GM19240 (cell line): ENCODE measurements around the gene ATP13A1.
"Not testable (repeated sequence)": the region's sequence is repeated elsewhere in the genome, so short reads cannot be mapped to it uniquely, and the experiment has no call there.

Source experiments
- DNase-seq: peaks from one replicate; pipeline ENCODE4 v3.0.0; 2011; ENCODE audit warnings: low spot score; ENCODE audit not compliant: insufficient read length

ATP13A1 gene

DNA sequence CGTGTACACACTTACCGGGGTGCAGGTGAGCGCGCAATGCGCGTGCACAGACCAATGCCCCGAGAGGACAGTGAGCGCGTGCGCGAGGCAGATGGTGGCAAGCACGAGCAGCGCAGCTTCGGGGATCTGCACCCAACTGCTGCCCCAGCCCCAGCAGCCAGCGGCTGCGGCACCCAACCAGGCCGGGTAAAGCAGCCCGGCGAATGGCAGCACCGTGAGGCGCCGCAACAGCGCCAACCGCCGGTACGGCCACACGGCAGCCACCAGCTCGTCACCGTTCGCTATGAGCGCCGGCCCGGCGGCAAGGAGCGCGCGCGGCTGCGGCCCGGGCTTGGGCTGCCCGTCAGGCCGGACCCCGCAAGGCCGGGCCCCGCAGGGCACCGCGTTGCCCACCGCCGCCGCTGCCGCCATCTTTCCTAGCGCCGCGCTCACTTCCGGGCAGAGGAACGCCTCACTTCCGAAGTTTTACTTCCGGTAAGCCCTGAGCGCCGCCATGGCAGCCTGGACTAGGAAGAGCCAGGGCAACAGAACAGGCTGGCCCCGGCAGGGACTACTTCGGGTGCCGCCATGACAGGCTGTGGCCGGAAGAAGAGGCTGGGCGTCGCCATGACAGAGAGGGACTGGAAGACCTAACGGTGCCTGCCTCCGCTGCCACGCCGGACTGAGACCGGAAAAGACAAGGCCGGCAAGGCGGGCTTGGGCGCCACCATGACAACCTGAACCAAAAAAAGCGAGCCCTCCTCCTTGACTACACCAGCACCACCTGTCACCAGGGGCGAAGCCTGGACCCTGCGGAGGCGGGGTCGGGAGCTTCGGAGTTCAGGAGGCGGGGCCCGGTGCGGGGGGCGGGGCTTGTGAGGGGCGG is at the start of gene ATP13A1:
ATP13A1 (minus strand) TSS at position 421 of the 865 bp plus-strand sequence; CDS start at position 411, 10 bp downstream.
- DNase-seq = peak; percentile 61

DNA sequence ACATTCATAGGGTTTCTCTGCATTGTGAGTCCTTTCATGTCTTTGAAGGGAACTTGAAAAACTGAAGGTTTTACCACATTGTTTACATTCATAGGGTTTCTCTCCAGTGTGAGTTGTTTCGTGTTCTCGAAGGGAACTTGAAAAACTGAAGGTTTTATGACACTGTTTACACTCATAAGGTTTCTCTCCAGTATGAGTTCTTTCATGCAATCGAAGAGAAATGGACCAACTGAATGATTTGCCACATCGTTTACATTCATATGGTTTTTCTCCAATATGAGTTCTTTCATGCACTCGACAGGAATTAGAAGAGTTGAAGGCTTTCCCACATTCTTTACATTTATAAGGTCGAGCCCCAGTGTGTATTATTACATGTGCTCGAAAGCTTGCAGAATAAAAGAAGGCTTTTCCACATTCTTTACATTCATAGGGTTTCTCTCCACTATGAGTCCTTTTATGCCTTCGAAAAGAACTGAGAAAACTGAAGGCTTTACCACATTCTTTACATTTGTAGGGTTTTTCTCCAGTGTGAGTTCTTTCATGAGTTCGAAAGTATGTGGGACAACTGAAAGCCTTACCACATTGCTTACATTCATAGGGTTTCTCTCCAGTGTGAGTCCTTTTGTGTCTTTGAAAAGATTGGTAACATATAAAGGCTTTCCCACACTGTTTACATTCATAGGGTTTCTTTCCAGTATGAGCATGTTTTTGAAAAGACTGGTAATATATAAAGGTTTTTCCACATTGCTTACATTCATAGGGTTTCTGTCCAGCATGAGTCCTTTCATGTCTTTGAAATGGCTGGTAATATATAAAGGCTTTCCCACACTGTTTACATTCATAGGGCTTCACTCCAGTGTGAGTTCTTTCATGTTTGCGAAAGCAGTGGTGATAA is 48.7 kb upstream of the ATP13A1 start:
- DNase-seq = no peak

DNA sequence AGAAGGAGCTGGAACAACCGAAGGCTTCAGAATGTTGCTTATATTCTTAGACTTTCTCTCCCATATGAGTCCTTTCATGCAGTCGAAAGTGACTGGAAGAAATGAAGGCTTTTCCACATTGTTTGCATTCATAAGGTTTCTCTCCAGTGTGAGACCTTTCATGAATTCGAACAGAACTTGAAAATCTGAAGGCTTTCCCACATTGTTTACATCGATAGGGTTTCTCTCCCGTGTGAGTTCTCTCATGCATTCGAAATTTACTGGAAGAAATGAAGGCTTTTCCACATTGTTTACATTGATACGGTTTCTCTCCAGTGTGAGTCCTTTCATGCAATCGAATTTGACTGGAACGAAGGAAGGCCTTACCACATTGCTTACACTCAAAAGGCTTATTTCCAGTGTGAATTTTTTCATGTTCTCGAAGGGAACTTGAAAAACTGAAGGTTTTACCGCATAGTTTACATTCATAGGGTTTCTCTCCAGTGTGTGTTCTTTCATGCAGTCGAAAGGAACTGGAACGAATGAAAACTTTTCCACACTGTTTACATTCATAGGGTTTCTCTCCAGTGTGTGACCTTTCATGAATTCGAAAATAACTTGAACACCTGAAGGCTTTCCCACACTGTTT is 47.9 kb upstream of the ATP13A1 start:
- DNase-seq = no peak

DNA sequence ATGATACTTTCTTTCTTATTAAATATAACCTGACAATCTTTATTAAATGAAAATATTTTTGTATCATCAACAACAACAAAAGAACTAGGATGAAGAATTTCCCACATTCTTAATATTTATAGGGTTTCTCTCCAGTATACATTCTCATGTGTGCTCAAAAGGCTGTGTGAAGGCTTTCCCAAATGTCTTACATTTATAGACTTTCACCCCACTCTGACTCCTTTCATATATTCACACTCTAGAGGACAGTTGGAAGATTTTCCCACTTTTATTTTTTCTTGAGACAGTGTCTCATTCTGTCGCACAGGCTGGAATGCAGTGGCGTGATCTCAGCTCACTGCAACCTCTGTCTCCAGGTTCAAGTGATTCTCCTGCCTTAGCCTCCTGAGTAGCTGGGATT is 47.0 kb upstream of the ATP13A1 start:
- DNase-seq = no peak

DNA sequence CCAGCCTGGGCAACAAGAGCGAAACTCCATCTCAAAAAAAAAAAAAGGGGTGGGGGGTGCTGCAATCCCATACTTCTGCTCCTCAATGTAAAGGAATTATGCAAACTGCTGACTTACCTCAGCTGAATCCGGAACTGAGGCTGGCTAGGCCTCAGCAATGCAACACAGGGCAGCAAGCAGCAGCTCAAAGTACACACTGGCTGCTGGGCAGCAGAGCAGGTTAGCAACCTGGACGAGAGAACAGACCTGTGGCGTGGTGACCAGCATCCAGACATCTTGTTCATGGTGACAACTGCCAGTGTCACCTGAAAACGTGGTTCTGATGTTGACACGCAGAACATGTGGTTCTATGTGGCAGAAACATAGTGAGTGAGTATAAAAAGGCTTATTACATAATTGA is 41.4 kb upstream of the ATP13A1 start:
- DNase-seq = no peak

DNA sequence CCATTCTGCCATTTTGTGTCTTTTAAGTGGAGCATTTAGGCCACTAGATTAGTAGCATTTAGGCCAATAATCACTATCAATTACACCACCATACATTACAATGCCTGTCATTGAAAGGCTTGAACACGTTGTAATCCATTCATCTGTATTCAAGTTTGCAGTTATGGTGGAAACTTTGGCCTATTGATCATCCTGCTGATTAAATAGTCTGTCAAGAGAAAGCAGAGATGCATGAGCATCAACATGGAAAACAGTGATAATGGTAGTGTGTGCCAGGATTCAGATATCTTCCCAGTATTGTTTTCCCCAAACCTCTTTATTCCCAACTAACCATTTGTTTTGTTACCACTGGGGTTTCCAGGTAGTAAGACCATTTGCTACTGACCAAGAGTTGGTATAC is 37.0 kb upstream of the ATP13A1 start:
- DNase-seq = not testable (repeated sequence)

DNA sequence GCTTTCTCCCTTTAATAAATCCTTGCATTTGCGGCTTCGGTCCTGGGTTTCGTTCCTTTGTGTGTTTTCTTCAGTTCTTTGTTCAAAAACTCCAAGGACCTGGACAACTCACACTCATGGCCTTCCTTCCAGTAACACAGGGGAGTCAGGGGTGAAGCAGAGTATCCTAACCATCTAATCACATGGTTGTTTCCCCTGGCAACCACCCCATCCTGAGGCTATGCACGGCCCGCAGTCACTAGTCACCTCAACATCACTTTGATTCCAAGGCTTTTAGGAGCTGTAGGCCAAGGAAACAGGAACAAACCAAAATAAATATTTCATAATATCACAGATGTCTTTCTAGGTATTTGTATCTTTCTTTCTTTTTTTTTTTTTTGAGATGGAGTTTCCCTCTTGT is 34.1 kb upstream of the ATP13A1 start:
- DNase-seq = no peak

DNA sequence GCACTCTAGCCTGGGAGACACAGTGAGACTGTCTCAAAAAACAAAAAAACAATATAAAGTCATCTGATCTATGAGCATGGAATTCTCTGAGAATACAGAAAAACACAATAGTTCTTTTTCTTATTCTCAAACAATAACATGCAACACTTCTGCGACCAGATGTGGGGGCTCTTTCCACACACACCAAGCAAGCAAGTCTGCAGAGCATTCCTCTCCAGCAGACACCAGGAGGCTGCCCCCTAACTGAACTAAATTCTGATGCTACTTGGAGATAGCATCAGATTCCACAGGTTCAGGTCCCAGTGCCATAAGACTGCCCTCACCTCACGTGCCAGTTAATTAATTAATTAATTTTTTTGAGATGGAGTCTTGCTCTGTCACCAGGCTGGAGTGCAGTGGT is 32.9 kb upstream of the ATP13A1 start:
- DNase-seq = no peak

DNA sequence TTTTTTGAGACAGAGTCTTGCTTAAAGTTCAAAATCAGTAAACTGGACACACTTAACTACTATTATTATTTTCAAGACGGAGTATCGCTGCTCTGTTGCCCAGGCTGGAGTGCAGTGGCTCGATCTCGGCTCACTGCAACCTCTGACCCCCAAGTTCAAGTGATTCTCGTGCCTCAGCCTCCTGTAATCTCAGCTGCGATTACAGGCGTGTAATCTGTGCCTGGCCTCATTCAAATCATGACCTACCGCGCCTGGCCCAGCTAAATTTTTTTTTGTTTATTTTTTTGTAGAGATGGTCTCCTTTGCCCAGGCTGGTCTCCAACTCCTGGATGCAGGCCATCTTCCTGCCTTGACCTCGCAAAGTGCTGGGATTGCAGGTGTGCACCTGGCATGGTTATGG is 28.2 kb upstream of the ATP13A1 start:
- DNase-seq = no peak

DNA sequence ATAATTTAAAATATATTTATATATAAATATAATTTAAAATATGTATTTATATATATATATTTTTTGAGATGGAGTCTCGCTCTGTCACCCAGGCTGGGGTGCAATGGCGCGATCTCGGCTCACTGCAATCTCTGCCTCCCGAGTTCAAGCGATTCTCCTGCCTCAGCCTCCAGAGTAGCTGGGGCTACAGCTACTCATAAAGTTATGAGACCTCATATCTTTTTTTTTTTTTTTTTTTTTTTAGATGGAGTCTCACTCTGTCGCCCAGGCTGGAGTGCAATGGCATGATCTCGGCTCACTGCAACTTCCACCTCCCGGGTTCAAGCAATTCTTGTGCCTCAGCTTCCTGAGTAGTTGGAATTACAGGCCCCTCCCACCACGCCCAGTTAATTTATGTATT is 25.5 kb upstream of the ATP13A1 start:
- DNase-seq = not testable (repeated sequence)

DNA sequence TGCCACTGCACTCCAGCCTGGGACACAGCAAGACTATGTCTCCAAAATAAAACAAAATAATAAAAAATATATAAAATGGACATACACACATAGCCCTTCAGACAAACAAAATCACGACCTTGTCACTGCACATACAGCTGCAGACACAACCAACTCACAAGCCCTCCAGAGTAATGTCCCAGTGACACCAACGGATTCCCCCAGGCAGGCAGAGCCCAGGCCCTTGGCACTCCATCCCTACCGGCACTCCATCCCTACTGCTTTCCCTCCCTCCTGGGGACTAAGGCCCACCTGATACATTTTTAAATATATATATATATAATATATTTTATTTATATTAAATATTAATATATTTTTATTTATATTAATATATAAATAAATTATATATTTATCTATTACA is 23.6 kb upstream of the ATP13A1 start:
- no peak for DNase-seq

DNA sequence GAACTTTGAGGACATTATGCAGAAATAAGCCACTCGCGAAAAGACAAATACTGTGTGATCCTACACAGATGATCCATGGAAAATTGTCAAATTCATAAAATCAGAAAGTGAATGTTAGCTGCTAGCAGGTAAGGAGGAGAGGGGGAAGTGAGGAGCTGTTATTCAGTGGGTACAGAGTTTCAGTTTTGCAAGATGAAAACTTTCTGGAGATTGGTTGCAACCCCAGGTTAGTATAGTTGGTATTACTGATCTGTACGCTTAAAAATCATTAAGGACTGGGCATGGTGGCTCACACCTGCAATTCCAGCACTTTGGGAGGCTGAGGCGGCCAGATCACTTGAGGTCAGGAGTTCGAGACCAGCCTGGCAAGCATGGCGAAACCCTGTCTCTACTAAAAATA is 23.1 kb upstream of the ATP13A1 start:
- no peak for DNase-seq

DNA sequence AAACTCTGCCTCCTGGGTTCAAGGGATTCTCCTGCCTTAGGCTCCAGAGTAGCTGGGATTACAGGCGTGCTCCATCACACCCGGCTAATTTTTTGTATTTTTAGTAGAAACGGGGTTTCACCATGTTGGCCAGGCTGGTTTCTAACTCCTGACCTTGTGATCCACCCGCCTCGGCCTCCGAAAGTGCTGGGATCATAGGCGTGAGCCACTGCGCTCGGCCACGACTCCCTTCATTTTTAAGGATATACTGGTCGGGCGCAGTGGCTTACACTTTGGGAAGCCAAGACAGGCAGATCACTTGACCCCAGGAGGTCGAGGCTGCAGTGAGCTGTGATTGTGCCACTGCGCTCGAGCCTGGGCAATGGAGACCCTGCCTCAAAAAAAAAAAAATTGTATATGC is 22.6 kb upstream of the ATP13A1 start:
- DNase-seq = not testable (repeated sequence)

DNA sequence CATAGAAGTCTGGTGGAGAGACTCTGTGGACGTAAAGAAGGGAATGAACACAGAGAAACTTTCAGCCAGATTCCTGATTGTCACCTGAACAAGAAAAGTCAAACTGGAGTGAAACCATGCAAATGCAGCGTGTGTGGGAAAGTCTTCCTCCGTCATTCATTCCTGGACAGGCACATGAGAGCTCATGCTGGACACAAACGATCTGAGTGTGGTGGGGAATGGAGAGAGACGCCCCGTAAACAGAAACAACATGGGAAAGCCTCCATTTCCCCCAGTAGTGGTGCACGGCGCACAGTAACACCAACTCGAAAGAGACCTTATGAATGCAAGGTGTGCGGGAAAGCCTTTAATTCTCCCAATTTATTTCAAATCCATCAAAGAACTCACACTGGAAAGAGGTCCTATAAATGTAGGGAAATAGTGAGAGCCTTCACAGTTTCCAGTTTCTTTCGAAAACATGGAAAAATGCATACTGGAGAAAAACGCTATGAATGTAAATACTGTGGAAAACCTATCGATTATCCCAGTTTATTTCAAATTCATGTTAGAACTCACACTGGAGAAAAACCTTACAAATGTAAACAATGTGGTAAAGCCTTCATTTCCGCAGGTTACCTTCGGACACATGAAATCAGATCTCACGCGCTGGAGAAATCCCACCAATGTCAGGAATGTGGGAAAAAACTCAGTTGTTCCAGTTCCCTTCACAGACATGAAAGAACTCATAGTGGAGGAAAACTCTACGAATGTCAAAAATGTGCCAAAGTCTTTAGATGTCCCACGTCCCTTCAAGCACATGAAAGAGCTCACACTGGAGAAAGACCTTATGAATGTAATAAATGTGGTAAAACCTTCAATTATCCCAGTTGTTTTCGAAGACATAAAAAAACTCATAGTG is 15.9 kb upstream of the ATP13A1 start:
- DNase-seq = no peak

DNA sequence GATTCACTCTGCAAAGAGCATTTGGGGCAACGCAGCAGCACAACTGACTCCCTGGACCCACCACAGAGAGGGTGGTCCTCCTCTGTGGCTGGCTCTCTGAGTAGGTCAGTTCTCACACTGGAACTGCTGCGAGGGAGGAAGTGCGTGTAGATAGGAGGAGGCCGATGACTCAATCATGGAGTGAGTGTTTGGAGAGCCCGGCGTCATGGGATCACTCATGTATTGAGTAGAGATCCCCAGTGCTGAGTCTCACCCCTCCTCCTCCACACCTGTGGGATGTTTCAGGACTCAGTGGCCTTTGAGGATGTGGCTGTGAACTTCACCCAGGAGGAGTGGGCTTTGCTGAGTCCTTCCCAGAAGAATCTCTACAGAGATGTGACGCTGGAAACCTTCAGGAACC is 14.1 kb upstream of the ATP13A1 start:
- DNase-seq = no peak

DNA sequence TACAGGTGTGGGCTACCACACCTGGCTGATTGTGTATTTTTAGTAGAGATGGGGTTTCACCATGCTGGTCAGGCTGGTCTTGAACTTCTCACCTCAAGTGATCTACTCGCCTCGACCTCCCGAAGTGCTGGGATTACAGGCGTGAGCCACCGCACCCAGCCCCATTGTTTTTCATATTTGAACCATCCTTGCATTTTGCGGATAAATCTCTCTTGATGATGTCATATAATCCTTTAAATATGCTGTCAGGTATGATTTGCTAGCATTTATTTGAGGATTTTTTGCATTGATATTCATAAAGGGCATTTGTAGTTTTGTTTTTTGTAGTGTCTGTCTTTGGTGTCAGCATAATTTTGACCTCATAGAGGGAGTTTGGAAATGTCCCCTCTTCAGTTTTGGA is 10.8 kb upstream of the ATP13A1 start:
- no peak for DNase-seq

DNA sequence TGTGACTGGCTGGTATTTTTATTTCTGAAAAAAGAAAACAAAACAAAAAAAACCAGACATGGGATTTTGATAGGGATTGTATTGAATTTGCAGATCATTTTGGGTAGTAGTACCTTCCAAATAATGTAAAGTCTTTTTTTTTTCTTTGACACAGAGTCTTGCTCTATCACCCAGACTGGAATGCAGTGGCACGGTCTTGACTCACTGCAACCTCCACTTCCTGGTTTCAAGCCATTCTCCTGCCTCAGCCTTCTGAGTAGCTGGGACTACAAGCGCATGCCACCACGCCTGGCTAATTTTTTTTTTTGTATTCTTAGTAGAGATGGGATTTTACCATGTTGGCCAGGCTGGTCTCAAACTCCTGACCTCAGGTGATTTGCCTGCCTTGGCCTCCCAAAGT is 9.3 kb upstream of the ATP13A1 start:
- no peak for DNase-seq

DNA sequence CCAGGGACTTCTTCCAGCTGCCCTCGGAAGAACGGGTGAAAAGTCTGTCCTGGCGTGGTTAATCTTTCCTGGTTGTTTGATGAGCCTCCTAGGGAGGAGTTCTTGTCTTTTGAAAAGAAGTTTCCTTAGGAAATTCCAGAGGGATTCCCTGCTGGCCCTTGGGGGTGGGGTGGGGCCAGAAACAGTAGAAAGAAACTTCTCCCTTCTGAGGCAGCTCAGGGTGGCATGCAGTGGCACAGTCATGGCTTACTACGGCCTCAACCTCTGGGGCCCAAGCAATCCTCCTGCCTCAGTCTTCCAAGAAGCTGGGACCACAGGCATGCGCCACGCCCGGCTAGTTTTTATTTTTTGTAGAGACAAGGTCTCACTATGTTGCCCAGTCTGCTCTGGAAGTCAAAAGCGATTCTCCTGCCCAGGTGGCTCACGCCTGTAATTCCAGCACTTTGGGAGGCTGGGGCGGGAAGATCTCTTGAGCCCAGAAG is 6.6 kb upstream of the ATP13A1 start:
- DNase-seq = no peak

DNA sequence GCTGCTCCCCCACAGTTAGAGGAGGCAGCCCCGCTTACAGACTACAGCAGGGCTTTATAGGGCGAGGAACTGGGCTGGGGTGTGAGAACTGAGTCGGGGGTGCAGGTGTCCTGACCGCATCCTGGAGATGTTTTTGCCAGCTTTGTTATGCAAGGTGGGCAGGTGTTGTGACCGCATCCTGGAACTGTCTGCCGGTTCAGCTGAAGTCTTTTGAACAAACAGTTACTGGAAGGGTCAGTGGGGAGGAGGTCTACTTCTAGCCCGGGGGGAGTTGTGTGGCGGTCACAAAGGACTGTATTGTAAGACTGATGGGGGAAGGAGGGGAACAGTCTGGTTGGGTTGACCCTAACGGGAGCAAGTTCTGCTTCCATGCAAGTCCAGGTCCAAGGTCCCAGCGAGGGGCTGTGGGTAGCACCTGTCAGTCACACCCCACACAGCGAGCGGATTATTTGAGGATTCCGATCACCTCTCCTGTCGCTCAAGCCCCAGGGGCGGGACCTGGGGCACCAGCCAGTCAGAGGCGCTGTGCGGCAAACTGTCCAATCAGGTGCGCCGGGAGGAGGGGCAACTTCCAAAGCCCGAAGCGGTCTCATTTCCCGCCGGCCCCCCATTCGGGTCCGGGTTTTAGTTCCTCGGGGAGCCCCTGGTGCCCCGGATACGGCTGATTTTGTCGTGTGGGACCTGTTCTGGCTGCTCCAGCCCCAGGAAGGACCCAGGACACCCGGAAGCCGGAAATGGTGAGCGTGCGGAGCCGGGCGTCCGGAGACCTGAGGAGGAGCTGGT is 4.9 kb upstream of the ATP13A1 start, which contains the start of gene ZNF101:
ZNF101 (plus strand) TSS at position 610 of the 783 bp plus-strand sequence; CDS start at position 735, 125 bp downstream.
- peak; percentile 81 for DNase-seq
